OCI-LY7 (cell line): ENCODE data around the gene KIF5A.

Source experiments
- CTCF ChIP-seq: fragments of 200-600 bp; sonication (generic); conservative IDR thresholded peaks from 2 replicates; pipeline ENCODE4 v1.5.1; 2014; ENCODE audit warnings: mild to moderate bottlenecking, antibody characterized with exemption, low read length, moderate library complexity, mixed read lengths
- EZH2phosphoT487 ChIP-seq: fragments of 200-600 bp; sonication (generic); IDR thresholded peaks from 2 replicates; pipeline ENCODE4 v1.6.1; 2018; ENCODE audit warnings: low read depth, borderline replicate concordance, mild to moderate bottlenecking, mixed run types, antibody characterized with exemption, low read length, moderate library complexity, mixed read lengths

GRCh38 chr12:57618966-57619433 is 69.2 kb downstream of the KIF5A start:
- TF ChIP-seq CTCF (no peak), EZH2phosphoT487 (no peak)
